ENCODE results near the gene GNB1L.

Gene GNB1L

DNA sequence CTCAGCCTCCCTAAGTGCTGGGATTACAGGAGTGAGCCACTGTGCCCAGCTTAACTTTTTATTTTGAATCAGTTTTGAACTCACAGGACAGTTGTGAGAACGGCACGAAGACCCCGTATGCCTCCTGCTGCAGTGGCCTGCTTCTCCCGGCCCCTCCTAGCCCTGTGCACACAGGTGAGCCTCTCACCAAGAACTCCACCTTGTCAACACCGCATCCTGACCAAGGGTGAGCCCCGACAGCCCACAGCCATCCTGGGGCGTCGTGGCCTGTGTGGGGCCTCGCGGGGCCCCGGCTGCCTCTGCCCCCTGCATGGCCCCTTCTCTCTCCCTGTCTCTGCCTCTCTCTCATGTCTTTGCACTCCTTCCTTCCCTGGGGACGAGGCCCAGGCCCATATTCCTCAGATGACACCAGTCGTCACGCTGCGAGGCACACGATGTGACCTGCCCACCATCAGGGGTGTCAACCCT is 38.8 kb downstream of the GNB1L start:
- TF ChIP-seq, protein P1, sequence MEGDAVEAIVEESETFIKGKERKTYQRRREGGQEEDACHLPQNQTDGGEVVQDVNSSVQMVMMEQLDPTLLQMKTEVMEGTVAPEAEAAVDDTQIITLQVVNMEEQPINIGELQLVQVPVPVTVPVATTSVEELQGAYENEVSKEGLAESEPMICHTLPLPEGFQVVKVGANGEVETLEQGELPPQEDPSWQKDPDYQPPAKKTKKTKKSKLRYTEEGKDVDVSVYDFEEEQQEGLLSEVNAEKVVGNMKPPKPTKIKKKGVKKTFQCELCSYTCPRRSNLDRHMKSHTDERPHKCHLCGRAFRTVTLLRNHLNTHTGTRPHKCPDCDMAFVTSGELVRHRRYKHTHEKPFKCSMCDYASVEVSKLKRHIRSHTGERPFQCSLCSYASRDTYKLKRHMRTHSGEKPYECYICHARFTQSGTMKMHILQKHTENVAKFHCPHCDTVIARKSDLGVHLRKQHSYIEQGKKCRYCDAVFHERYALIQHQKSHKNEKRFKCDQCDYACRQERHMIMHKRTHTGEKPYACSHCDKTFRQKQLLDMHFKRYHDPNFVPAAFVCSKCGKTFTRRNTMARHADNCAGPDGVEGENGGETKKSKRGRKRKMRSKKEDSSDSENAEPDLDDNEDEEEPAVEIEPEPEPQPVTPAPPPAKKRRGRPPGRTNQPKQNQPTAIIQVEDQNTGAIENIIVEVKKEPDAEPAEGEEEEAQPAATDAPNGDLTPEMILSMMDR (IDR thresholded peaks at IDR 0.05; ENCODE audit: low read depth, low read length): no peak
- TF ChIP-seq EZH2phosphoT487 (IDR thresholded peaks at IDR 0.05; ENCODE audit: low read depth): no peak
- no peaks in the 10 kb centered on the region for H3K9me3 ChIP-seq (ENCODE audit: insufficient read depth, low read length)
- H3K79me2 ChIP-seq (ENCODE audit: low read length): no peaks in the 10 kb centered on the region
- H3K4me3 ChIP-seq (ENCODE audit: low read length): no peak overlapping the region
- no peaks in the 10 kb centered on the region; the same call in 1 of the 2 replicates for H4K20me1 ChIP-seq (ENCODE audit: insufficient read depth, low read length)
- no peaks in the 10 kb centered on the region for H3K4me1 ChIP-seq (ENCODE audit: low read length)
- H3K9ac ChIP-seq (ENCODE audit: low read length): no peak overlapping the region
- H3K27ac ChIP-seq (ENCODE audit: low read length): no peak overlapping the region
- H3K4me2 ChIP-seq (ENCODE audit: low read length): no peak overlapping the region
- H3K27me3 ChIP-seq (ENCODE audit: low read depth, low read length): no peaks in the 10 kb centered on the region
- H2AFZ ChIP-seq (ENCODE audit: low read depth, low read length): no peak overlapping the region
- H3K36me3 ChIP-seq (replicated peaks; ENCODE audit: low read depth, low read length): no peaks in the 10 kb centered on the region

DNA sequence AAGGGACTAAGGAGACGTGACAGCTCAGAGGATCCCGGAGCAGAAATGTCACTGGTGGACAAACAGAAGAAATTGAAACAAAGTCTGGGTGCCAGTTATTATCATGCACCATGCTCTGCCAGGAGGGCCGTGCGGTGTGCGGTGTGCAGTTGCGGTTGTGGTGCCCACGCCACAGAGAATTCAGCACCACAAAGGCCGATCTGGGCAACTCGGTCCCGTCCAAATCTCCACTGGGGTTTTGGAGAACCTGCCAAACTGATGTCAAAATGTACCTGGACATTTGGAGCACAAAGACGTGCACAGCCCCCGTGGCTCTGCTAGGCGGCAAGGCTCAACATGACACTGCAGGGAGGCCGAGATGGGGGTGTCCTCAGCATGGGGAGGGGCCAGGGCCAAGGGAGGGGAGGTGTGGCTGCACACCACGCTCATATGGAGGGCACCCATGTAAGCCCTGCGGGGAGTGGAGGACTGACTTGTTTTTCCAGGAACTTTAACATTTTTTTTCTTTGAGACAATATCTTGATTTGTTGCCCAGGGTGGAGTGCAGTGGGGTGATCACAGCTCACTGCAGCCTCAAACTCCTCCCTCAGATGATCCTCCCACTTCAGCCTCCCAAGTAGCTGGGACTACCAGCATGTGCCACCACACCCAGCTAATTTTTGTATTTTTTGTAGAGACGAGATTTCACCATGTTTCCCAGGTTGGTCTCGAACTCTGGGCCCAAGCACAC is 39.4 kb downstream of the GNB1L start:
- Histone ChIP-seq H3K9me3 (ENCODE audit: insufficient read depth, low read length) (no peaks in the 10 kb centered on the region), H3K9ac (ENCODE audit: low read length) (no peak overlapping the region), H2AFZ (ENCODE audit: low read depth, low read length) (no peak overlapping the region), H3K4me1 (ENCODE audit: low read length) (no peaks in the 10 kb centered on the region), H3K4me3 (ENCODE audit: low read length) (no peak overlapping the region), H3K4me2 (ENCODE audit: low read length) (no peak overlapping the region), H4K20me1 (ENCODE audit: insufficient read depth, low read length) (no peaks in the 10 kb centered on the region; the same call in 1 of the 2 replicates), H3K79me2 (ENCODE audit: low read length) (no peaks in the 10 kb centered on the region), H3K27me3 (ENCODE audit: low read depth, low read length) (no peaks in the 10 kb centered on the region), H3K27ac (ENCODE audit: low read length) (no peak overlapping the region), H3K36me3 (replicated peaks; ENCODE audit: low read depth, low read length) (no peaks in the 10 kb centered on the region)
- TF ChIP-seq, protein P1 (IDR thresholded peaks at IDR 0.05; ENCODE audit: low read depth, low read length): no peak
- TF ChIP-seq EZH2phosphoT487 (IDR thresholded peaks at IDR 0.05; ENCODE audit: low read depth): no peak

DNA sequence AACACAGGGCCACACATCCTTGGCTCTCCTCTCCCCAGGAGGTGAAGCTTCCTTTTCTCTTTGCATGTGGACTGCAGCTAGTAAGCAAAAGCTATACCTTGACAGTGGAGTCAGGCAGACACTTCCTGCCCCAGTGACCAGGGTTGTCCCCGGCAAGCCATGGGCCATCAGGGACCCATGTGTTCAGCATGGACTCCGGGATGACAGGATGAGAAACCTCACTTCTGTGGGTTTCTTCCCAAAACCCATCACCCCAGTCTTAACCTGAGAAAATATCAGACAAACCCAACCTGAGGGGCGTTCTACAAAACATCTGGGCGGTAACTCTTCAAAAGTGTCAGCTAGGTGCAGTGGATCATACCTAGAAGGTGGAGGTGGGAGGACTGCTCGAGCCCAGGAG is 40.2 kb downstream of the GNB1L start:
- no peaks in the 10 kb centered on the region for H3K27me3 ChIP-seq (ENCODE audit: low read depth, low read length)
- H3K36me3 ChIP-seq (replicated peaks; ENCODE audit: low read depth, low read length): no peaks in the 10 kb centered on the region
- H3K9me3 ChIP-seq (ENCODE audit: insufficient read depth, low read length): no peaks in the 10 kb centered on the region
- no peak overlapping the region for H3K27ac ChIP-seq (ENCODE audit: low read length)
- no peak overlapping the region for H2AFZ ChIP-seq (ENCODE audit: low read depth, low read length)
- no peaks in the 10 kb centered on the region for H3K79me2 ChIP-seq (ENCODE audit: low read length)
- no peaks in the 10 kb centered on the region for H4K20me1 ChIP-seq (ENCODE audit: insufficient read depth, low read length)
- H3K4me1 ChIP-seq (ENCODE audit: low read length): no peaks in the 10 kb centered on the region
- no peak for TF ChIP-seq EZH2phosphoT487 (IDR thresholded peaks at IDR 0.05; ENCODE audit: low read depth)
- TF ChIP-seq, protein P1 (IDR thresholded peaks at IDR 0.05; ENCODE audit: low read depth, low read length): no peak
- H3K9ac ChIP-seq (ENCODE audit: low read length): no peak overlapping the region
- no peak overlapping the region for H3K4me3 ChIP-seq (ENCODE audit: low read length)
- H3K4me2 ChIP-seq (ENCODE audit: low read length): no peak overlapping the region

GRCh38 chr22:19812910-19813309 is 41.8 kb downstream of the GNB1L start:
- no peaks in the 10 kb centered on the region for H3K36me3 ChIP-seq (replicated peaks; ENCODE audit: low read depth, low read length)
- H3K9me3 ChIP-seq (ENCODE audit: insufficient read depth, low read length): no peaks in the 10 kb centered on the region
- no peaks in the 10 kb centered on the region for H3K79me2 ChIP-seq (ENCODE audit: low read length)
- H3K27ac ChIP-seq (ENCODE audit: low read length): no peak overlapping the region
- H4K20me1 ChIP-seq (ENCODE audit: insufficient read depth, low read length): no peaks in the 10 kb centered on the region
- H3K9ac ChIP-seq (ENCODE audit: low read length): no peak overlapping the region
- no peaks in the 10 kb centered on the region for H3K27me3 ChIP-seq (ENCODE audit: low read depth, low read length)
- no peaks in the 10 kb centered on the region for H3K4me1 ChIP-seq (ENCODE audit: low read length)
- no peak for TF ChIP-seq EZH2phosphoT487 (IDR thresholded peaks at IDR 0.05; ENCODE audit: low read depth)
- TF ChIP-seq, protein P1 (IDR thresholded peaks at IDR 0.05; ENCODE audit: low read depth, low read length): no peak
- H3K4me2 ChIP-seq (ENCODE audit: low read length): no peak overlapping the region
- H2AFZ ChIP-seq (ENCODE audit: low read depth, low read length): no peak overlapping the region
- H3K4me3 ChIP-seq (ENCODE audit: low read length): no peak overlapping the region
